ENCODE measurements around the gene AGBL1. TPM values are rescaled to one million over a fixed set of nuclear protein-coding genes. Genes with fewer than 3 reads are reported as not detected.

The AGBL1 gene
- total RNA-seq (not detected), polyA plus RNA-seq (not detected)

DNA sequence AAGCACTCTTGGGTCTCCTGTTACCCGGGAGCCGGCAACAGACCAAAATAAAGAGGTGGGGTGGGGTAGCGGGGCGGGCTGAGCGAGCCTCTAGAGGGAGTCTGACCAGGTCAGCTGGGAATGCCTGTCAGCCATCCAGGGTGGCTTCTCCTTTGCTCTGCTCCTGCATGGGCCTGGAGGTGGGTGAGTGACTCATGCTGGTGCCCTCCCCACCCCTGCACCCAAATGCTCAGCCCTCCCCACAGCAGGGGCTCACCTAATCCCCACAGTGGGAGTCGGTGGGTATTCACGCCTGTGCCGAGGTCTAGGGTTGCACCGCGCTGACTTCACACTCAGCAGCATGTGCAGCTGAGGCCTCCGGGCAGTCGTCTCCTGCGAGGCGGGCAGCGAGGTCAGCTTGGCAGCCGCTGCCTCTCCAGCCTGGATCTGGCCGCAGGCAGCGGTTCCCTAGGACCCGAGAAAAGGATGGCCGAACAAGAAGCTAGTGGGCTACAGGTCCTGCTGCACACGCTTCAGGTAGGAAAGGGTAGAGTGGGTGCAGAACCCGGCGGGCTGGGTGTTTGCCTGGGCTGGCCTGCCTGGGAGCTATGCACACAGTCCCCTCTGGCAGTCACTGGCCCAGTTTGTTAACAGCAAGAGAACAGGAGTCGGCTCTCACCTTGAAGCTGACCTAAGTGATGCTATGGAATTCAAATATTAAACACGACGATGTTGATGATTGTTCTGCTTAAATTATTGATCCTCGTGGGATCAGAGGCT is at the start of gene AGBL1:
Gene AGBL1 (plus strand): TSS at position 364 of the 759 bp plus-strand sequence.
- Mint-ChIP-seq H3K27me3 (peaks cover 3 to 33% of the 10 kb centered on the region in 2 donors), H3K4me3 (no peak within 1 kb of the TSS), H3K9me3 (no peaks in the 10 kb centered on the region), H3K36me3 (no peaks in the 10 kb centered on the region), H3K4me1 (peaks cover 0 to 6% (median 0%) of the 10 kb centered on the region in 3 donors), H3K27ac (no peak within 1 kb of the TSS)
- CTCF ChIA-PET = no interaction called here
- H3K27me3 ChIP-seq (ENCODE audit: insufficient read depth, low read length, poor library complexity, severe bottlenecking) = no peaks in the 10 kb centered on the region
- POLR2A ChIA-PET = no interaction called here
- H3K4me1 ChIP-seq (ENCODE audit: insufficient read depth, low read length) = no peaks in the 10 kb centered on the region
- DNase-seq = no peak
- H3K27ac ChIP-seq (ENCODE audit: low read depth, low read length) = no peak within 1 kb of the TSS
- no peaks in the 10 kb centered on the region for H3K36me3 ChIP-seq (ENCODE audit: insufficient read depth, low read length)
- no peaks in the 10 kb centered on the region for H3K9me3 ChIP-seq (ENCODE audit: low read length)
- H3K4me3 ChIP-seq (ENCODE audit: low read length) = no peak within 1 kb of the TSS

GRCh38 chr15:86034904-86035303 is 44.8 kb upstream of the AGBL1 start:
- CTCF ChIA-PET = no interaction called here
- Mint-ChIP-seq H3K27ac (no peak overlapping the region), H3K27me3 (peaks cover 5 to 20% of the 10 kb centered on the region in 2 donors), H3K9me3 (no peaks in the 10 kb centered on the region), H3K4me1 (no peaks in the 10 kb centered on the region), H3K4me3 (no peak overlapping the region), H3K36me3 (no peaks in the 10 kb centered on the region)
- no peaks in the 10 kb centered on the region for H3K36me3 ChIP-seq (ENCODE audit: insufficient read depth, low read length)
- no peak overlapping the region for H3K4me3 ChIP-seq (ENCODE audit: low read length)
- H3K4me1 ChIP-seq (ENCODE audit: insufficient read depth, low read length) = no peaks in the 10 kb centered on the region
- no peaks in the 10 kb centered on the region for H3K9me3 ChIP-seq (ENCODE audit: low read length)
- no peaks in the 10 kb centered on the region for H3K27me3 ChIP-seq (ENCODE audit: insufficient read depth, low read length, poor library complexity, severe bottlenecking)
- H3K27ac ChIP-seq (ENCODE audit: low read depth, low read length) = no peak overlapping the region
- DNase-seq = no peak
- POLR2A ChIA-PET = no interaction called here

- Mint-ChIP-seq H3K4me3 (no peak overlapping the region), H3K27me3 (peaks cover 9 to 27% of the 10 kb centered on the region in 2 donors), H3K9me3 (no peaks in the 10 kb centered on the region), H3K4me1 (no peaks in the 10 kb centered on the region), H3K36me3 (no peaks in the 10 kb centered on the region), H3K27ac (no peak overlapping the region)
- Histone ChIP-seq H3K4me1 (ENCODE audit: insufficient read depth, low read length) (no peaks in the 10 kb centered on the region), H3K9me3 (ENCODE audit: low read length) (no peaks in the 10 kb centered on the region), H3K36me3 (ENCODE audit: insufficient read depth, low read length) (no peaks in the 10 kb centered on the region), H3K27ac (ENCODE audit: low read depth, low read length) (no peak overlapping the region), H3K27me3 (ENCODE audit: insufficient read depth, low read length, poor library complexity, severe bottlenecking) (no peaks in the 10 kb centered on the region), H3K4me3 (ENCODE audit: low read length) (no peak overlapping the region)
- POLR2A ChIA-PET = no interaction called here
- no peak for DNase-seq
- CTCF ChIA-PET = no interaction called here
These were observed 43.4 kb upstream of the AGBL1 start for GRCh38 chr15:86036243-86036642.

DNA sequence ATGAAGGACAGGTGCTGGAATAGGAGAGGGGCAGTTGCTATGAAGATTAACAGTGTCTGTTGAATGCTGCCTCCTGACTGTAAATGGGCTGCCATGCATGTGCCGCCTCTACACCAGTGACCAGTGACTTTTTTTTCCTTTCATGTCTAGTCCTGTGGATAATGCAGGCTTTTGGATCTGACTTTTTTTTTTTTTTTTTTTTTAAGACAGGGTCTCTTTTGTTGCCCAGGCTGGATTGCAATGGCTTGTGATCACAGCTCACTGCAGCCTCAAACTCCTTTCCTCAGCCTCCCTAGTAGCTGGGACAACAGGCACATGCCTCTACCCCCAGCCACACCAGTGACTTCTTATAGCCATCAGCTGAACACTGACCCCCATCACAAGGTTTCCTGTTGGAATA is 41.2 kb upstream of the AGBL1 start:
- Mint-ChIP-seq H3K27ac (no peak overlapping the region), H3K27me3 (peaks cover 10 to 38% of the 10 kb centered on the region in 2 donors), H3K4me3 (no peak overlapping the region), H3K9me3 (no peaks in the 10 kb centered on the region), H3K4me1 (no peaks in the 10 kb centered on the region), H3K36me3 (no peaks in the 10 kb centered on the region)
- no peaks in the 10 kb centered on the region for H3K4me1 ChIP-seq (ENCODE audit: insufficient read depth, low read length)
- ChIA-PET CTCF (no interaction called here), POLR2A (no interaction called here)
- no peaks in the 10 kb centered on the region for H3K36me3 ChIP-seq (ENCODE audit: insufficient read depth, low read length)
- no peak overlapping the region for H3K27ac ChIP-seq (ENCODE audit: low read depth, low read length)
- H3K27me3 ChIP-seq (ENCODE audit: insufficient read depth, low read length, poor library complexity, severe bottlenecking) = no peaks in the 10 kb centered on the region
- H3K4me3 ChIP-seq (ENCODE audit: low read length) = no peak overlapping the region
- H3K9me3 ChIP-seq (ENCODE audit: low read length) = no peaks in the 10 kb centered on the region
- DNase-seq = no peak

DNA sequence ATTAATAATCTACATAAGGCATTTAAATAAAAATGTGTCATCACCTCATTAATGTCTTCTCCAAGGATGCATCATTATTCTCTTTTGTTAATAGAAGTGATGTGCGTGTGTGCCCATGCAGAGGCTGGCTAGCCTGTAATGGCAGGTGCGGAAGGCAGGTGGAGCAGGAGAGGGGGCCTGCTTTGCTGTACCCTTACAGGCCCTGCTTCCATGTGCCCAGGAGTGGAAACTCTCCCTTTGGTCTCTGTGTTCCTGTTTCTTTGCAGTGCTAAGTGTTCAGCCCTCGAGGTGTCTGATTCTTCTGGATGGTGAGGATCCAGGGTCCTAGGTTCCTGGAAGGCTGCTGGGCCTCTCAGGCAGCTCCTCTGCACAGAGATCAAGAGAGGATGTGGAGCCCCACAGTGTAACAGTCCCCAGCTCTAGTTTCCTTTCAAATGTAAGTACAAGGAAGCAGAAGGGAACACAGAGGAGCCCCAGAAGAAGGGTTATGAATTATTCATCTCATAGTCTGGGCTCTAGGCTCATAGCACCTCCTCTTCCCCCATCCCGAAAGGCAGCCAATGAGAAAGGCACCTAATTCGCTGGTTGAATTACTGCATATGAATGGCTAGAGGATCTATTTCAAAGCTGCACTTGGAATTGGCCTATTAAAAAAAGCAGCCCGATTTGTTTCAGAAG is 39.2 kb upstream of the AGBL1 start:
- CTCF ChIA-PET = no interaction called here

GRCh38 chr15:86041399-86041798 is 38.3 kb upstream of the AGBL1 start:
- H3K9me3 Mint-ChIP-seq = no peaks in the 10 kb centered on the region
- no peaks in the 10 kb centered on the region for H3K27me3 ChIP-seq (ENCODE audit: insufficient read depth, low read length, poor library complexity, severe bottlenecking)
- H3K27ac ChIP-seq (ENCODE audit: low read depth, low read length) = no peak overlapping the region
- H3K4me1 Mint-ChIP-seq = no peaks in the 10 kb centered on the region
- H3K9me3 ChIP-seq (ENCODE audit: low read length) = no peaks in the 10 kb centered on the region
- ChIA-PET CTCF (no interaction called here), POLR2A (no interaction called here)
- no peaks in the 10 kb centered on the region for H3K4me1 ChIP-seq (ENCODE audit: insufficient read depth, low read length)
- H3K36me3 ChIP-seq (ENCODE audit: insufficient read depth, low read length) = no peaks in the 10 kb centered on the region
- no peak for DNase-seq
- peaks cover 13 to 46% of the 10 kb centered on the region in 2 donors for H3K27me3 Mint-ChIP-seq
- H3K4me3 Mint-ChIP-seq = no peak overlapping the region
- H3K36me3 Mint-ChIP-seq = no peaks in the 10 kb centered on the region
- no peak overlapping the region for H3K27ac Mint-ChIP-seq
- H3K4me3 ChIP-seq (ENCODE audit: low read length) = no peak overlapping the region

More for the DNA sequence above, 39.2 kb upstream of the AGBL1 start:
- peaks cover 13 to 44% of the 10 kb centered on the region in 2 donors for H3K27me3 Mint-ChIP-seq
- H3K27ac Mint-ChIP-seq = no peak overlapping the region
- no peak overlapping the region for H3K27ac ChIP-seq (ENCODE audit: low read depth, low read length)
- H3K4me1 Mint-ChIP-seq = no peaks in the 10 kb centered on the region
- H3K36me3 ChIP-seq (ENCODE audit: insufficient read depth, low read length) = no peaks in the 10 kb centered on the region
- no peak for DNase-seq
- no peak overlapping the region for H3K4me3 Mint-ChIP-seq
- H3K36me3 Mint-ChIP-seq = no peaks in the 10 kb centered on the region
- POLR2A ChIA-PET = no interaction called here
- H3K27me3 ChIP-seq (ENCODE audit: insufficient read depth, low read length, poor library complexity, severe bottlenecking) = no peaks in the 10 kb centered on the region
- no peak overlapping the region for H3K4me3 ChIP-seq (ENCODE audit: low read length)
- no peaks in the 10 kb centered on the region for H3K9me3 Mint-ChIP-seq
- H3K9me3 ChIP-seq (ENCODE audit: low read length) = no peaks in the 10 kb centered on the region
- no peaks in the 10 kb centered on the region for H3K4me1 ChIP-seq (ENCODE audit: insufficient read depth, low read length)

- Histone ChIP-seq H3K36me3 (ENCODE audit: insufficient read depth, low read length) (no peaks in the 10 kb centered on the region), H3K4me1 (ENCODE audit: insufficient read depth, low read length) (no peaks in the 10 kb centered on the region), H3K9me3 (ENCODE audit: low read length) (no peaks in the 10 kb centered on the region), H3K27ac (ENCODE audit: low read depth, low read length) (no peak overlapping the region), H3K27me3 (ENCODE audit: insufficient read depth, low read length, poor library complexity, severe bottlenecking) (no peaks in the 10 kb centered on the region), H3K4me3 (ENCODE audit: low read length) (no peak overlapping the region)
- CTCF ChIA-PET = no interaction called here
- POLR2A ChIA-PET = no interaction called here
- H3K36me3 Mint-ChIP-seq = no peaks in the 10 kb centered on the region
- DNase-seq = no peak
- H3K9me3 Mint-ChIP-seq = no peaks in the 10 kb centered on the region
- peaks cover 14 to 46% of the 10 kb centered on the region in 2 donors for H3K27me3 Mint-ChIP-seq
- H3K27ac Mint-ChIP-seq = no peak overlapping the region
- H3K4me3 Mint-ChIP-seq = no peak overlapping the region
- no peaks in the 10 kb centered on the region for H3K4me1 Mint-ChIP-seq
These were observed 37.4 kb upstream of the AGBL1 start for GRCh38 chr15:86042226-86042625.

GRCh38 chr15:86044981-86045380 is 34.7 kb upstream of the AGBL1 start:
- CTCF ChIA-PET = no interaction called here

More at GRCh38 chr15:86044981-86045380, 34.7 kb upstream of the AGBL1 start:
- POLR2A ChIA-PET = no interaction called here
- Mint-ChIP-seq H3K36me3 (no peaks in the 10 kb centered on the region), H3K4me1 (no peaks in the 10 kb centered on the region), H3K27ac (no peak overlapping the region), H3K4me3 (no peak overlapping the region), H3K9me3 (no peaks in the 10 kb centered on the region), H3K27me3 (peaks cover 10 to 36% of the 10 kb centered on the region in 2 donors)
- Histone ChIP-seq H3K4me1 (ENCODE audit: insufficient read depth, low read length) (no peaks in the 10 kb centered on the region), H3K27ac (ENCODE audit: low read depth, low read length) (no peak overlapping the region), H3K36me3 (ENCODE audit: insufficient read depth, low read length) (no peaks in the 10 kb centered on the region), H3K4me3 (ENCODE audit: low read length) (no peak overlapping the region), H3K27me3 (ENCODE audit: insufficient read depth, low read length, poor library complexity, severe bottlenecking) (no peaks in the 10 kb centered on the region), H3K9me3 (ENCODE audit: low read length) (no peaks in the 10 kb centered on the region)
- no peak for DNase-seq

Data from CD8-positive, alpha-beta memory T cell (primary cell).